Psoas muscle (tissue), 8 donors: ENCODE data around the gene MEF2A. TPM values are rescaled to one million over a fixed set of nuclear protein-coding genes. Genes with fewer than 3 reads are reported as not detected.
A peak's percentile ranks its signal among the peaks of the same experiment; 100 is the strongest.

Source experiments
- ATAC-seq, 4 donors: fragments of 200-7000 bp; cut with Tn5 transposase; one replicate each; pipeline ENCODE4 v1.9.1; 2020; ENCODE audit warnings: moderate library complexity in 3 of 4, mild to moderate bottlenecking in 2 of 4
- DNase-seq, 2 donors: peaks; one replicate each; pipeline ENCODE4 v3.0.0-alpha.2; 2020
- H3K27ac ChIP-seq: fragments of 200-600 bp; one replicate; pipeline ENCODE4 v1.8.0; 2022
- H3K27me3 ChIP-seq, 3 donors: fragments of 200-600 bp in 1 of 3; one replicate each; pipeline versions ENCODE4 v1.6.1 to v1.8.0; 2013 to 2022; ENCODE audit warnings: low read length in 2 of 3, mild to moderate bottlenecking in 2 of 3, moderate library complexity in 1 of 3; ENCODE audit not compliant: insufficient read depth in 3 of 3
- H3K36me3 ChIP-seq, 2 donors: fragments of 200-600 bp in 1 of 2; one replicate each; pipeline versions ENCODE4 v1.6.1 to v1.8.0; 2013 to 2022; ENCODE audit warnings: low read depth in 1 of 2, mild to moderate bottlenecking in 1 of 2, moderate library complexity in 1 of 2; ENCODE audit not compliant: insufficient read depth in 1 of 2
- H3K4me1 ChIP-seq: fragments of 200-600 bp; one replicate; pipeline ENCODE4 v1.8.0; 2022
- H3K4me3 ChIP-seq: fragments of 200-600 bp; one replicate; pipeline ENCODE4 v1.8.0; 2022; ENCODE audit warnings: mild to moderate bottlenecking
- H3K9me3 ChIP-seq: fragments of 200-600 bp; one replicate; pipeline ENCODE4 v1.8.0; 2022
- CTCF ChIP-seq: fragments of 200-600 bp; IDR thresholded peaks from one replicate; pipeline ENCODE4 v1.8.0; 2022; ENCODE audit warnings: antibody characterized with exemption
- WGBS, 3 donors: extraction: QIAGEN DNeasy Blood & Tissue Kit; methylation state at CpG; one replicate each; pipeline versions ENCODE4 v1.1.6 to v1.1.7; 2013; 5-methylcytosine and 5-hydroxymethylcytosine counted together
- intact Hi-C, 2 donors: fragments of 100-400 bp; cut with DNase I; formaldehyde crosslinking; loops; one replicate each; pipeline versions ENCODE4 v1.11.0 to v1.14.2; 2022
- polyA plus RNA-seq, 3 donors: library from polyadenylated mRNA; stranded (reverse); fragments of 200-250 nt; gene quantifications; one replicate each; pipeline ENCODE4 v1.2.3, GENCODE V29; 2013
- total RNA-seq, 4 donors: library from RNA; stranded (reverse); fragmentation: NEBNext Ultra II Directional in 2 of 4; extraction: Animal tissue kit (Norgen Biotek cat#: 25700) in 2 of 4; gene quantifications; one replicate each; pipeline versions ENCODE4 v1.2.1 to v1.2.4, GENCODE V29; 2021 to 2023
- donor health status: healthy with polysubstance abuse.
- donor health status: DM: no; HTN: no; CAD: no; lungs with moderate emphysema.
- donor health status: Bipolar disorder and iron deficiency.
- donor health status: healthy.
- donor health status: DM: yes; HTN: yes; CAD: no.
- donor health status: DM: no; HTN: no; CAD: no.
- donor health status: DM: no; HTN: no; CAD: no.
- donor health status: DM: yes; HTN: yes; CAD: no.

The MEF2A gene
- total and polyA plus RNA-seq, 7 donors, result 17.1 to 92.6 (median 63.9) TPM

- WGBS, 3 donors, result 49 to 63% (median 53%) methylated on average over 4 of the region's 4 CpGs
- Histone ChIP-seq H3K27ac (peak overlapping the region; percentile 90), H3K36me3 (no peaks in the 10 kb centered on the region), H3K4me1 (peaks cover 36% of the 10 kb centered on the region), H3K4me3 (no peak overlapping the region), H3K9me3 (no peaks in the 10 kb centered on the region), H3K27me3 (no peaks in the 10 kb centered on the region)
- no peak for TF ChIP-seq CTCF
- DNase-seq, result no peak
- ATAC-seq, result peak in 1 of 4 donors; percentile 7
- intact Hi-C loops, result loop anchor here in 1 of 2 donors (5.0 kb wide), 1 partner anchor 416 kb away; no protein-coding TSS in a partner anchor
Measured at GRCh38 chr15:99702895-99703602, 137.3 kb downstream of the MEF2A start.

- WGBS, 3 donors, result 11 to 15% (median 12%) methylated on average over 7 of the region's 7 CpGs
- no peaks in the 10 kb centered on the region for H3K9me3 ChIP-seq
- TF ChIP-seq CTCF, result peak; percentile 71
- intact Hi-C loops, result loop anchor here in 1 of 2 donors (5.0 kb wide), 1 partner anchor 417 kb away; no protein-coding TSS in a partner anchor
- DNase-seq, result no peak
- peak overlapping the region; percentile 90 for H3K27ac ChIP-seq
- H3K36me3 ChIP-seq, result no peaks in the 10 kb centered on the region
- H3K27me3 ChIP-seq, result no peaks in the 10 kb centered on the region
- peak; percentile 59 to 78 (median 64) for ATAC-seq
- peaks cover 43% of the 10 kb centered on the region for H3K4me1 ChIP-seq
- H3K4me3 ChIP-seq, result no peak overlapping the region
Measured at GRCh38 chr15:99703603-99704443, 138.0 kb downstream of the MEF2A start.

- Histone ChIP-seq H3K36me3 (no peaks in the 10 kb centered on the region), H3K9me3 (no peaks in the 10 kb centered on the region), H3K4me1 (peaks cover 49% of the 10 kb centered on the region), H3K27me3 (no peaks in the 10 kb centered on the region), H3K27ac (peak overlapping the region; percentile 90), H3K4me3 (no peak overlapping the region)
- WGBS, 3 donors, result 28 to 33% (median 32%) methylated on average over 3 of the region's 3 CpGs
- ATAC-seq, result peak; percentile 71 to 82 (median 76)
- intact Hi-C loops, result loop anchor here in 1 of 2 donors (5.0 kb wide), 1 partner anchor 417 kb away; no protein-coding TSS in a partner anchor
- TF ChIP-seq CTCF, result peak; percentile 85
- DNase-seq, result no peak
Measured at GRCh38 chr15:99704444-99704838, 138.7 kb downstream of the MEF2A start.

- no peak for TF ChIP-seq CTCF
- Histone ChIP-seq H3K36me3 (peaks cover 3 to 17% of the 10 kb centered on the region in 2 donors), H3K4me3 (peak overlapping the region; percentile 41), H3K9me3 (no peaks in the 10 kb centered on the region), H3K27me3 (no peaks in the 10 kb centered on the region), H3K4me1 (peaks cover 70% of the 10 kb centered on the region), H3K27ac (peak overlapping the region; percentile 89)
- DNase-seq (no peak), ATAC-seq (no peak)
- intact Hi-C loops, result loop anchor here (5.0 kb wide), 4 partner anchors 139 to 434 kb away; partner anchors contain the start of gene MEF2A (in 1 of the 2)
- WGBS, 3 donors, result 76 to 90% (median 85%) methylated on average over 10 of the region's 10 CpGs
Measured at GRCh38 chr15:99706557-99707303, 140.9 kb downstream of the MEF2A start.
